GM12878 (cell line): Measurements from ENCODE around the gene ETV2. TPM values are rescaled to one million over a fixed set of nuclear protein-coding genes. Genes with fewer than 3 reads are reported as not detected.

Experiments
- ATAC-seq: fragments of 200-7000 bp; cut with Tn5 transposase; 3 replicates; pipeline ENCODE4 v1.9.1; 2020; ENCODE audit warnings: mild to moderate bottlenecking, moderate library complexity
- BruUV-seq: library from RNA; stranded (reverse); fragments of 400-500 nt; replicated peaks from 2 replicates; lab custom pipeline; 2021; lab: Mats Ljungman, UMichigan
- CTCF ChIA-PET: fragments of 300-600 bp; sonication (Branson Sonifier 250); formaldehyde crosslinking; extraction: SDS; loops from one replicate; lab custom pipeline; 2021; ENCODE audit warnings: inconsistent platforms; lab: Yijun Ruan, JAX
- POLR2A ChIA-PET: fragments of 350-600 bp; formaldehyde crosslinking; extraction: SDS; loops from one replicate; lab custom pipeline; 2021; ENCODE audit warnings: inconsistent platforms; lab: Charles Lee
- RAD21 ChIA-PET: fragments of 300-600 bp; sonication (Branson Sonifier 250); formaldehyde crosslinking; loops from one replicate; lab custom pipeline; 2023; ENCODE audit warnings: antibody characterized with exemption; ENCODE audit not compliant: unreplicated experiment; lab: Charles Lee
- SMC1A ChIA-PET: fragments of 300-600 bp; sonication (Branson Sonifier 250); formaldehyde crosslinking; loops from one replicate; lab custom pipeline; 2023; ENCODE audit not compliant: unreplicated experiment, uncharacterized antibody; lab: Charles Lee
- DNase-seq: peaks from one replicate; pipeline ENCODE4 v3.0.0-alpha.2; 2011; ENCODE audit warnings: low read depth, low spot score
- FAIRE-seq: peaks from 3 replicates; lab custom pipeline; 2011; peaks lifted over from hg19 to GRCh38; lab: Jason Lieb, UNC
- H2AFZ ChIP-seq: 2 replicates; pipeline ENCODE4 v1.6.0; 2011; ENCODE audit warnings: low read depth, low read length, control low read depth; ENCODE audit not compliant: control insufficient read depth
- H3K27ac ChIP-seq: 2 replicates; pipeline ENCODE4 v1.5.1; 2011; ENCODE audit warnings: control low read depth; ENCODE audit not compliant: control insufficient read depth, insufficient read depth
- H3K27me3 ChIP-seq, 2 experiments: replicated peaks in 1 of 2; 2 replicates each; pipeline versions ENCODE4 v1.6.0 to v1.6.1; 2011; ENCODE audit warnings: low read length in 1 of 2; ENCODE audit not compliant: control insufficient read depth in 2 of 2, insufficient read depth in 2 of 2
- H3K36me3 ChIP-seq, 2 experiments: 2 replicates each; pipeline ENCODE4 v1.5.1; 2011; ENCODE audit warnings: low read length in 1 of 2; ENCODE audit not compliant: control insufficient read depth in 2 of 2, insufficient read depth in 2 of 2
- H3K4me1 ChIP-seq: 2 replicates; pipeline ENCODE4 v1.6.1; 2011; ENCODE audit warnings: mild to moderate bottlenecking, low read length, moderate library complexity, mixed read lengths; ENCODE audit not compliant: control insufficient read depth, insufficient read depth
- H3K4me2 ChIP-seq: 2 replicates; pipeline ENCODE4 v1.6.0; 2011; ENCODE audit warnings: control low read depth; ENCODE audit not compliant: control insufficient read depth, insufficient read depth
- H3K4me3 ChIP-seq: fragments of 200-600 bp; sonication (generic); 2 replicates; pipeline ENCODE4 v1.5.1; 2016
- H3K79me2 ChIP-seq: 2 replicates; pipeline ENCODE4 v1.6.0; 2011; ENCODE audit warnings: low read length; ENCODE audit not compliant: control insufficient read depth, insufficient read depth
- H3K9ac ChIP-seq: 2 replicates; pipeline ENCODE4 v1.8.0; 2011; ENCODE audit warnings: low read length, control low read depth, mixed read lengths; ENCODE audit not compliant: control insufficient read depth, insufficient read depth
- H3K9me3 ChIP-seq: replicated peaks from 3 replicates; pipeline ENCODE4 v1.5.1; 2011; ENCODE audit warnings: mild to moderate bottlenecking, low read length; ENCODE audit not compliant: control insufficient read depth, insufficient read depth
- H4K20me1 ChIP-seq: 2 replicates; pipeline ENCODE4 v1.6.0; 2011; ENCODE audit not compliant: control insufficient read depth, insufficient read depth
- CREB1 ChIP-seq: IDR thresholded peaks from 2 replicates; pipeline ENCODE4 v1.6.1; 2012; ENCODE audit warnings: low read depth, mild to moderate bottlenecking, inconsistent platforms
- MAX ChIP-seq: IDR thresholded peaks from 2 replicates; pipeline ENCODE4 v1.6.1; 2012; ENCODE audit warnings: low read depth, low read length, improper control_type of control experiment
- MTA2 ChIP-seq: fragments of 450-650 bp; IDR thresholded peaks from 2 replicates; pipeline ENCODE4 v1.6.1; 2016; ENCODE audit warnings: low read depth, mild to moderate bottlenecking, moderate library complexity
- POLR2AphosphoS5 ChIP-seq: IDR thresholded peaks from 2 replicates; pipeline ENCODE4 v1.6.1; 2011; ENCODE audit warnings: mild to moderate bottlenecking, low read length, inconsistent platforms
- RAD51 ChIP-seq: fragments of 450-650 bp; IDR thresholded peaks from 2 replicates; pipeline ENCODE4 v1.6.1; 2016; ENCODE audit warnings: moderate library complexity, mild to moderate bottlenecking, inconsistent platforms
- RELA ChIP-seq: fragments of 450-650 bp; IDR thresholded peaks from 2 replicates; pipeline ENCODE4 v1.8.0; 2014; ENCODE audit warnings: borderline replicate concordance; ENCODE audit not compliant: partially characterized antibody
- TBL1XR1 ChIP-seq: IDR thresholded peaks from 2 replicates; pipeline ENCODE4 v1.6.1; 2012; ENCODE audit warnings: low read depth, low read length, improper control_type of control experiment
- ZBTB4 ChIP-seq: fragments of 450-650 bp; formaldehyde crosslinking; IDR thresholded peaks from 2 replicates; pipeline ENCODE4 v1.4.0; 2022; ENCODE audit warnings: mild to moderate bottlenecking, moderate library complexity
- ZNF592 ChIP-seq: fragments of 450-650 bp; IDR thresholded peaks from 2 replicates; pipeline ENCODE4 v1.6.1; 2017; ENCODE audit warnings: mild to moderate bottlenecking, moderate library complexity
- ZZZ3 ChIP-seq: IDR thresholded peaks from 2 replicates; pipeline ENCODE4 v1.6.1; 2011; ENCODE audit warnings: low read depth; ENCODE audit not compliant: control insufficient read depth, insufficient read length
- WGBS: methylation state at CpG from one replicate; pipeline ENCODE4 v1.1.6; 2016; ENCODE audit warnings: low lambda C conversion rate; ENCODE audit not compliant: insufficient replicate concordance, insufficient coverage; ENCODE audit errors: missing lambda C conversion rate; 5-methylcytosine and 5-hydroxymethylcytosine counted together
- in situ Hi-C: fragments of 300-500 bp; cut with MboI; formaldehyde crosslinking; loops from 9 replicates; pipeline ENCODE4 v1.14.3; 2018; ENCODE audit warnings: mixed read lengths
- intact Hi-C: fragments of 100-400 bp; cut with micrococcal nuclease; formaldehyde crosslinking; loops from one replicate; pipeline ENCODE4 v1.14.2; 2022; ENCODE audit not compliant: unreplicated experiment
- polyA plus RNA-seq, 11 experiments: library from polyadenylated mRNA; depleted of rRNA in 4 of 11; unstranded in 6 of 11; stranded (reverse) in 5 of 11; fragments of >200 nt; fragmentation: Nextera tagmentation in 4 of 11; fragmentation: Illumina TruSeq in 1 of 11; extraction: Ambion mirVana in 4 of 11; extraction: Trizol in 1 of 11; gene quantifications; 1 replicate in 1 of 11; 2 replicates in 10 of 11; pipeline versions ENCODE4 v1.2.1 to v1.2.3, GENCODE V29; 2011 to 2016; ENCODE audit warnings: inconsistent platforms in 2 of 11, missing spikeins in 2 of 11, low read depth in 1 of 11
- total RNA-seq, 4 experiments: library from RNA; depleted of rRNA in 3 of 4; stranded (reverse); fragments of >200 nt in 3 of 4; fragmentation: Illumina TruSeq in 1 of 4; extraction: Trizol in 1 of 4; gene quantifications; 2 replicates each; pipeline versions ENCODE4 v1.2.1 to v1.2.3, GENCODE V29; 2013 to 2021

Gene ETV2
- total and polyA plus RNA-seq, 10 of the 15 experiments (the other 5 are each of a cell fraction or from before 2014, with no cell fraction given) = 0.10 to 1.4 (median 0.54) TPM; not detected in 1

GRCh38 chr19:35648017-35648961, 6.7 kb downstream of the ETV2 start, which contains the start of gene COX6B1:
TSS of gene COX6B1 (plus strand) at chr19:35648323. CDS start at chr19:35651244, 2,921 bp downstream.
- peak within 1 kb of the TSS; percentile 99 for H3K4me3 ChIP-seq
- 1% methylated on average over 46 of the region's 46 CpGs for WGBS
- intact Hi-C loops = no loop called here
- ATAC-seq (peak; percentile 77), DNase-seq (peak; percentile 96), FAIRE-seq (peak; percentile 91)
- CTCF ChIA-PET = interaction anchor here (0.6 to 1.4 kb wide), 6 partner anchors 38 to 138 kb away, joined by 3 to 9 read pairs (median 5); partner anchors contain the start of gene LIN37
- BruUV-seq = TSS peak; percentile 91
- in situ Hi-C loops = no loop called here
- H3K9ac ChIP-seq = peak within 1 kb of the TSS; percentile 94
- peak within 1 kb of the TSS; percentile 93 for H3K4me2 ChIP-seq
- H3K9me3 ChIP-seq = no peaks in the 10 kb centered on the region
- RAD21 ChIA-PET = interaction anchor here (0.9 to 1.4 kb wide), 12 partner anchors 25 to 270 kb away, joined by 3 to 9 read pairs (median 3); partner anchors contain the start of genes HAUS5, PSENEN and U2AF1L4
- H3K36me3 ChIP-seq = peaks cover 0 to 4% of the 10 kb centered on the region in 2 experiments; a peak in 3 of 4 replicates
- POLR2A ChIA-PET = interaction anchor here (0.6 to 2.3 kb wide), 19 partner anchors 9 to 264 kb away, joined by 3 to 14 read pairs (median 4); partner anchors contain the start of genes HAUS5 and LIN37
- peak within 1 kb of the TSS; percentile 68 for H2AFZ ChIP-seq
- peaks cover 26% of the 10 kb centered on the region for H3K79me2 ChIP-seq
- no peaks in the 10 kb centered on the region for H3K27me3 ChIP-seq
- SMC1A ChIA-PET = interaction anchor here (0.7 to 1.5 kb wide), 6 partner anchors 13 to 100 kb away, joined by 3 to 7 read pairs (median 4); no protein-coding TSS in a partner anchor
- H4K20me1 ChIP-seq = no peaks in the 10 kb centered on the region; the same call in 1 of the 2 replicates
- H3K27ac ChIP-seq = peak within 1 kb of the TSS; percentile 85
- H3K4me1 ChIP-seq = peaks cover 11% of the 10 kb centered on the region
- no peak for TF ChIP-seq RAD51
- no peak for TF ChIP-seq MTA2
- TF ChIP-seq ZBTB4 (CRISPR knock-in tag) = no peak
- no peak for TF ChIP-seq ZNF592
- peak; percentile 94 for TF ChIP-seq POLR2AphosphoS5
- TF ChIP-seq ZZZ3 = no peak
- peak; percentile 39 for TF ChIP-seq RELA
- TF ChIP-seq CREB1 = peak; percentile 70
- no peak for TF ChIP-seq TBL1XR1
- 0 out of 2 replicates have a peak, but pooled peaks have one; percentile 30 for TF ChIP-seq MAX
